Activated T-cell treated with anti-CD3 and anti-CD28 coated beads, Interleukin-2, amount 50 U/mL, for 24 hours (primary cell): Measurements from ENCODE around the gene PRDM10.
"Not testable (repeated sequence)": the region's sequence is repeated elsewhere in the genome, so short reads cannot be mapped to it uniquely, and the experiment has no call there.

Source experiments
- DNase-seq: peaks from one replicate; pipeline ENCODE4 v3.0.0-alpha.2; 2020
- H3K27ac Mint-ChIP-seq: 2 replicates; pipeline ENCODE4 v1.8.0; 2020; ENCODE audit warnings: mild to moderate bottlenecking, mixed read lengths
- H3K27me3 Mint-ChIP-seq: 2 replicates; pipeline ENCODE4 v1.8.0; 2020; ENCODE audit warnings: mixed read lengths
- H3K36me3 Mint-ChIP-seq: 2 replicates; pipeline ENCODE4 v1.8.0; 2020; ENCODE audit warnings: low read depth, mixed read lengths
- H3K4me1 Mint-ChIP-seq: 2 replicates; pipeline ENCODE4 v1.8.0; 2020; ENCODE audit warnings: low read depth, mixed read lengths
- H3K4me3 Mint-ChIP-seq: 2 replicates; pipeline ENCODE4 v1.8.0; 2020; ENCODE audit warnings: mild to moderate bottlenecking, moderate library complexity, mixed read lengths
- H3K9me3 Mint-ChIP-seq: 2 replicates; pipeline ENCODE4 v1.8.0; 2020; ENCODE audit warnings: mixed read lengths

PRDM10 gene

GRCh38 chr11:129894278-129895125, 108.1 kb downstream of the PRDM10 start:
- Mint-ChIP-seq H3K4me3 (peak overlapping the region; percentile 91), H3K36me3 (peaks cover 56% of the 10 kb centered on the region)
- no peak for DNase-seq

DNA sequence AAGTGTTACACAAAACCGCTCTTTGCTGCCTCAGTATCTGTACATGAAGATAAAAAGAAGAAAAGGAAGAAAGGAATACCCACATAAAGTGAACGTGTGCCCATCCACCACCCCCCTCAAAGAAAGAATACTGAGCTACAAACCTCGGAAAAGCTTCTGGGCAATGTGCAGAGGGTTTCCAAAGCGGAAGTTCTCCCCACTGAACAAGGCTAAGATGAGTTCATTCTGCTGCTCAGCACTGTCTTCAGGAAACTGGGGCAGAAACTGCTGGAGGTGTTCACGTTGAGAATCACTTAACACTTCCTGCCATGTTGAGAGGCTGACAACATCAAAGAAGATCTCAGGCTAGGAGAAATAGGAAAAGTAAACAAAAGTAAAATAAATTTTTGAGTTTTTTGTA, 114.2 kb downstream of the PRDM10 start:
- Mint-ChIP-seq H3K9me3 (no peaks in the 10 kb centered on the region), H3K4me3 (no peak overlapping the region), H3K27me3 (no peaks in the 10 kb centered on the region), H3K36me3 (peaks cover 96% of the 10 kb centered on the region), H3K4me1 (peaks cover 49% of the 10 kb centered on the region), H3K27ac (peak overlapping the region; percentile 82)
- DNase-seq: no peak

More at GRCh38 chr11:129894278-129895125, 108.1 kb downstream of the PRDM10 start:
- Mint-ChIP-seq H3K27ac (peak overlapping the region; percentile 92), H3K9me3 (no peaks in the 10 kb centered on the region), H3K27me3 (no peaks in the 10 kb centered on the region), H3K4me1 (peaks cover 59% of the 10 kb centered on the region)

DNA sequence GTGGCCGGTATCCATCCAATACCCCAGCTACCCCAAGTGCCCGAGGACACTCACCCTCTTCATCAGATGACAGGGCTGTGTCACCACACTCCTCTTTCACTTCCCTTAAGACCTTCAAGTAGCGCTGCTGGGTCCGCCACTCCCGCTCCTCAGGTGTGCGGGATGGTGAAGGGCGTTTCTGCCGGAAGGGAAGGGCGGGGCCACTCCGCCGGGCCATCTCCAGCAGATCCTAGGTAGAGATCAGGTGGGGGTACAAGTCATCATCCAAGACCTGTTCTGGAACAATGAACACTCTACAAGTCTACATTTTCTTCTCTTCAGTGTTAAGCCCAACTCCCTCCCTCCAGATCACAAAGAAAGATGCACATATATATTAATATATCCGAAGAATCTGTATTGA, 117.3 kb downstream of the PRDM10 start:
- no peaks in the 10 kb centered on the region for H3K9me3 Mint-ChIP-seq
- H3K4me3 Mint-ChIP-seq: no peak overlapping the region
- H3K27me3 Mint-ChIP-seq: no peaks in the 10 kb centered on the region
- no peak for DNase-seq
- H3K27ac Mint-ChIP-seq: no peak overlapping the region
- H3K4me1 Mint-ChIP-seq: peaks cover 24% of the 10 kb centered on the region
- peaks cover 99% of the 10 kb centered on the region for H3K36me3 Mint-ChIP-seq

DNA sequence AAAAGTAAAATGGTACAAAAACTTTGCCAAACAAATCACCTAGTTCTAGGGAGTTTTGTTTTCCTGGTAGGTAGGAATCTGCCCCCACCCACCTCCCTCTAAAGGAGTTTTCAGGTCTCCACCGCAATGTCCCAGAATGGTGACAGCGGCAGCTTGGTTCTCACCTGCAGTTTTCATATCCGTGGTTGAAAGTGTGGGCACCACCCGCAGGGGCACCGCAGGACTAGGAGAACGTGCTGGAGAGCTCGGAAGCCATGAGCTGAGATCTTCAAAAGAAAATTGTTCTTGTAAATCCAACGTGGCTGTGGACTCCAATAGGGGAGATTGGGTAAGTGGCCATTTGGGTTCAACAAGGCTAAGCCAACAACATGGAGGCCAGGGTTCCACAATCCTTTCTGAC, 118.1 kb downstream of the PRDM10 start:
- H3K4me3 Mint-ChIP-seq: no peak overlapping the region
- H3K27ac Mint-ChIP-seq: no peak overlapping the region
- peaks cover 16% of the 10 kb centered on the region for H3K4me1 Mint-ChIP-seq
- H3K27me3 Mint-ChIP-seq: no peaks in the 10 kb centered on the region
- no peaks in the 10 kb centered on the region for H3K9me3 Mint-ChIP-seq
- peaks cover 97% of the 10 kb centered on the region for H3K36me3 Mint-ChIP-seq
- no peak for DNase-seq

- H3K4me1 Mint-ChIP-seq: no peaks in the 10 kb centered on the region
- peak; percentile 63 for DNase-seq
- no peaks in the 10 kb centered on the region for H3K9me3 Mint-ChIP-seq
- no peaks in the 10 kb centered on the region for H3K27me3 Mint-ChIP-seq
- H3K27ac Mint-ChIP-seq: no peak overlapping the region
- H3K36me3 Mint-ChIP-seq: peaks cover 98% of the 10 kb centered on the region
- no peak overlapping the region for H3K4me3 Mint-ChIP-seq
These were observed 121.0 kb downstream of the PRDM10 start for GRCh38 chr11:129881570-129882170.

DNA sequence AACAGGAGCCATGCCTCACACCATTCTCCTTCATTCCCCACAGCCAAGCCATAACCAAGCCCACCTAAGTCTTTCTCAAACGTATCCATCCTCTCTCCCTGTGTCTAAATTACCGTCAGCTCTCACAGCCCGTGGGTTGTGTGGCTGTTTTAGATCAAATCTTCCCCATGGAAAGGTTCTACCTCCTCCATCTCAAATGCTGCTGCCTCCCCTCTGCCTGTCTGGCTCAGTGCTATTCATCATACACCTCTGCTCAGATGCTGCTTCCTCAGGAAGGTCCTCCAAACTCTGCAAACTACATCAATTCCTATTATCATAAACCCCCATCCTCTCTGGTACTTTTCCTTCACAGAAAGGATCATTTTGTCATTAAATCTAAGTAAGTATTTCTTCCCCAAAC, 122.3 kb downstream of the PRDM10 start:
- Mint-ChIP-seq H3K9me3 (no peaks in the 10 kb centered on the region), H3K4me3 (no peak overlapping the region), H3K27me3 (no peaks in the 10 kb centered on the region), H3K36me3 (peaks cover 98% of the 10 kb centered on the region), H3K27ac (no peak overlapping the region), H3K4me1 (no peaks in the 10 kb centered on the region)
- DNase-seq: no peak

DNA sequence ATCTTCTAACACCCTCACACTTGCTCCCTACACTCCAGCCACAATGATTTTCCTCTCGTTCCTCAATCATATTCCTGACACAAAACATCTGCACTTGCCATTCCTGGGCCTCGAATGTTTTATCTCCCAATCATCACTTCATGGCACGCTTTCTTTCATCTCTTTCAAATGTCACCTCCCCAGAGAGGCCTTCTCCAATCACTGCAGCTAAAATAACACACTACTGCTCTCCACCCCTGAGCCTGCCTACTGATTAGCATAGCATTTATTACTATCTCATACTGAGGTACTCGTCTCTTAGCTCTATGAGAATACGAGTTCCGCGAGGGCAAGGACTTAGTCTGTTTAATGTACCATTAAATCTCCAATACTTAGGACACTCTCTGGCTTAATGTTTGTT, 130.7 kb downstream of the PRDM10 start:
- Mint-ChIP-seq H3K27ac (no peak overlapping the region), H3K4me1 (peaks cover 3% of the 10 kb centered on the region), H3K9me3 (no peaks in the 10 kb centered on the region), H3K4me3 (no peak overlapping the region), H3K36me3 (peaks cover 100% of the 10 kb centered on the region), H3K27me3 (no peaks in the 10 kb centered on the region)
- no peak for DNase-seq

- not testable (repeated sequence) for DNase-seq, H3K9me3 Mint-ChIP-seq, H3K27ac Mint-ChIP-seq, H3K27me3 Mint-ChIP-seq, H3K4me3 Mint-ChIP-seq
- H3K4me1 Mint-ChIP-seq: peaks cover 13% of the 10 kb centered on the region
- H3K36me3 Mint-ChIP-seq: peaks cover 100% of the 10 kb centered on the region
These were observed 134.0 kb downstream of the PRDM10 start for GRCh38 chr11:129868626-129869025.

- peaks cover 99% of the 10 kb centered on the region for H3K36me3 Mint-ChIP-seq
- H3K4me1 Mint-ChIP-seq: peaks cover 25% of the 10 kb centered on the region
- DNase-seq: no peak
- no peak overlapping the region for H3K4me3 Mint-ChIP-seq
- H3K27me3 Mint-ChIP-seq: no peaks in the 10 kb centered on the region
- H3K9me3 Mint-ChIP-seq: no peaks in the 10 kb centered on the region
- peak overlapping the region; percentile 58 for H3K27ac Mint-ChIP-seq
These were observed 136.3 kb downstream of the PRDM10 start for GRCh38 chr11:129866311-129866710.

DNA sequence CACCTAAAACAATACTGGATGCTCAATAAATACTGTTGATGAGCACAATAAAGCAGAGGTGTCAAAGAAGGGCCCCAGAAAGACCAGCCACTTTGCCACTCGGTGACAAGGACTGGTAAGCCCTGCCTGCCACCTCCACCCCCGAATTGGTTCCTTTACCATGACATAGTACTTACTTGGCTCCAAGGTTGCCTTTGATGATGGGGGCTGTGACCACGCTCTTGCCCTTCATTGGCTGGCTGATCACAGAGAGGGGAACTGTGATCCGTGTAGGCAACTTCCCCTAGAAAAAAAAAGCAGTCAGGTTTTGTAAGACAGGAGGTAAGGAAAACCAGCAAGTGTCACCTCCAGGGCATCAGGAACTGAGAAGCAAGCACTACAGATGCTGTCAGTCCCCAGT, 136.9 kb downstream of the PRDM10 start:
- no peaks in the 10 kb centered on the region for H3K9me3 Mint-ChIP-seq
- DNase-seq: no peak
- peak overlapping the region; percentile 58 for H3K27ac Mint-ChIP-seq
- no peak overlapping the region for H3K4me3 Mint-ChIP-seq
- H3K36me3 Mint-ChIP-seq: peaks cover 99% of the 10 kb centered on the region
- no peaks in the 10 kb centered on the region for H3K27me3 Mint-ChIP-seq
- peaks cover 30% of the 10 kb centered on the region for H3K4me1 Mint-ChIP-seq

DNA sequence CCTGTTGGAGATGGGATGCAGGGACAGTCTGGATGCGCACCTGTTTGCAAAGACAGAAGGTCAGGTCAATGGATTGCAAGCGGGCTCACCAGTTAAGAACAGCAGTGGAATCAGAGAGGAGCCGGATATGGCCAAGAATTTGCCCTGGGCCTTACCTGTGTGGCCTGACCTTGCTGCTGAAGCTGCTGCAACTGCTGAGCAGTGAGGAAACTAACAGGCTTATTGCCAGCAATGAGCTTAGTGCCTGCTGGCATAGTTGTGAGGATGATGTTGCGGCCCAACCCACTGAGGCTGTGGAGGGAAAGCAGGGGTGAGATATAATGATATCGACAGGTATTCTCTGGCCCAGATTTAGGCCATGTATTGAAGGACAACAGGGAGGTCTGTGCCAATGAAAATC, 137.8 kb downstream of the PRDM10 start:
- Mint-ChIP-seq H3K9me3 (no peaks in the 10 kb centered on the region), H3K27ac (peak overlapping the region; percentile 34), H3K4me1 (peaks cover 37% of the 10 kb centered on the region), H3K36me3 (peaks cover 99% of the 10 kb centered on the region), H3K4me3 (no peak overlapping the region), H3K27me3 (no peaks in the 10 kb centered on the region)
- DNase-seq: no peak

DNA sequence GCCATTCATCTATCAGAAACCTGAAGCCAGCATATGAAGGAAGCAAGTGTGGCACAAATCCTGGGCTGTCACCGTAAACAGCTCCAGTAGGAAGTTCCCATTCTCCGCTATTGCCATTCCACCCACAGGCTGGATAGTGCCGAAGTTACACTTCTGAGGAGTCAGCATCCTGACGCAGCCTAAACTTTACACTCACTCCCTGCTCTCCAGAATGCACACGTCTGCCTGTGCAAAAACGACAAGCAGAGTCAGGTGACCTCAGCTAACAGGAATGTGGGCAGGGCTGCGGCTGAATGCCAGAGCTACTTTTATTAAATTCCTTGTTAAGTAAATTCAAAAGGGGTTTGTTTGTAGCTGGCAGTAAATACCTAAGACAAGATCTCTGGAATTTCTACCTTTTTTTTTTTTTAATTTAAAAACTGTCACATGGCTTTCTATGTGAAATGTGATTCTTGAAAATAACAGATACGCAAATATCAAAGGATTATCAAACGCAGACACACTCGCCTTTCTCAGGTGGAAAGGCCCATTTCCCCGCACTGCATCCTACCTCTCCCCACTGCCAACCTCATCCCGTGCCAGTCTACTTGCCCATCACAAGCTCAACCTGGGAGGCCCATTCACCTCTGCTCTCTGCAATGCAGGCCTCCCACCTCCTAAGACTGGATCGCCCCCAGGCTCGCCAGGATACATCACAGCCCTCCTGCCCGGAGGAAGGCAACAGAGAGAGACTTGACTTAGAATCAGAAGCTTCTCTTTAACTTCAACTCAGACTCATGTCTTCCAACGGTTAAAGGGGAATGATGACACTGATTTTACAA, 140.7 kb downstream of the PRDM10 start:
- peaks cover 42% of the 10 kb centered on the region for H3K4me1 Mint-ChIP-seq
- H3K27me3 Mint-ChIP-seq: no peaks in the 10 kb centered on the region
- H3K4me3 Mint-ChIP-seq: no peak overlapping the region
- no peaks in the 10 kb centered on the region for H3K9me3 Mint-ChIP-seq
- H3K27ac Mint-ChIP-seq: peak overlapping the region; percentile 75
- DNase-seq: no peak
- peaks cover 93% of the 10 kb centered on the region for H3K36me3 Mint-ChIP-seq

DNA sequence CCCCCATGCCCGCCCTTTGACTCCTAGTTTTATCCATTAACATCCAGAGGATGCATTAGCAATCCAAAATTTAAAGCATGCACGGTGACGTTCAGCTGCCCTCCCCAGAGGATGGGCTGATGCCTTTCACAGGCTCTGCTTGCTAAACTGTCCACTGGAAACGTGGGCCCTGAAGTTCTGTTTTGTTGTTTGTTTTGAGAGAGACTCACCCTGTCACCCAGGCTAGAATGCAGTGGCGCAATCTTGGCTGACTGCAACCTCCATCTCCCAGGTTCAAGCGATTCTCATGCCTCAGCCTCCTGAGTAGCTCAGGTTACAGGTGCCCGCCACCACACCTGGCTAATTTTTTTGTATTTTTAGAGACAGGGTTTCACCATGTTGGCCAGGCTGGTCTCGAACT, 146.6 kb downstream of the PRDM10 start:
- Mint-ChIP-seq H3K4me3 (no peak overlapping the region), H3K27ac (no peak overlapping the region), H3K27me3 (no peaks in the 10 kb centered on the region), H3K4me1 (peaks cover 54% of the 10 kb centered on the region), H3K9me3 (no peaks in the 10 kb centered on the region), H3K36me3 (peaks cover 41% of the 10 kb centered on the region)
- no peak for DNase-seq

DNA sequence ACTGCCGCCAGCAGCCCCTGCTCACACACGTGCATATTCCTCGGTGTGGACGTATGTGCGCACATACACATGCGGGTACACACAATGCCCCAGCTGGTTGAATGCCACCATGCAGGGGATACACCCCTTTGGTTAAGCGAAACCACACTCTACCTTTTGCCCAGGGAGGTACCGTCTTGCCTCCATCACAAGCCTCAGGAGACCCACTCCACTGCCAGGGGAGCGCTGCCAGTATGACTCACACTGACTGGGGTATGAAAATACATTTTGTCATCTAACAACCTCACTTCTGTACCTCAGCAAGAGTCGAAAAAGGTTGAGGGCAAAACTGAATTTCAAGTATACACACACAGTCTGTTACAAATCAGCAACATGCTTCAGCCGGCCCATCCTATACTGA, 147.5 kb downstream of the PRDM10 start:
- H3K36me3 Mint-ChIP-seq: peaks cover 32% of the 10 kb centered on the region
- H3K27me3 Mint-ChIP-seq: no peaks in the 10 kb centered on the region
- H3K27ac Mint-ChIP-seq: no peak overlapping the region
- H3K4me3 Mint-ChIP-seq: no peak overlapping the region
- H3K9me3 Mint-ChIP-seq: no peaks in the 10 kb centered on the region
- no peak for DNase-seq
- peaks cover 47% of the 10 kb centered on the region for H3K4me1 Mint-ChIP-seq
